DOHH2 (cell line): ENCODE measurements around the gene CCDC80.

ENCODE experiments used
- H3F3A ChIP-seq: fragments of 200-600 bp; sonication (generic), shearing (Covaris generic); 2 replicates; pipeline ENCODE4 v1.6.0; 2016; ENCODE audit warnings: antibody characterized with exemption, mild to moderate bottlenecking; ENCODE audit not compliant: control insufficient read depth, insufficient read depth
- H3K27ac ChIP-seq: fragments of 200-600 bp; sonication (generic); 2 replicates; pipeline ENCODE4 v1.5.1; 2014; ENCODE audit warnings: low read depth, mild to moderate bottlenecking, low read length, moderate library complexity
- H3K27me3 ChIP-seq: fragments of 200-600 bp; sonication (generic); 2 replicates; pipeline ENCODE4 v1.6.1; 2014; ENCODE audit warnings: mild to moderate bottlenecking, low read length, mixed read lengths; ENCODE audit not compliant: control insufficient read depth
- H3K36me3 ChIP-seq: fragments of 200-600 bp; sonication (generic); 2 replicates; pipeline ENCODE4 v1.6.1; 2014; ENCODE audit warnings: mild to moderate bottlenecking, low read length, moderate library complexity, mixed read lengths; ENCODE audit not compliant: control insufficient read depth
- H3K4me1 ChIP-seq: fragments of 200-600 bp; sonication (generic); 2 replicates; pipeline ENCODE4 v1.6.1; 2014; ENCODE audit warnings: mild to moderate bottlenecking, low read length, mixed read lengths; ENCODE audit not compliant: control insufficient read depth
- H3K4me2 ChIP-seq: fragments of 200-600 bp; sonication (generic); 2 replicates; pipeline ENCODE4 v1.6.0; 2014; ENCODE audit warnings: mild to moderate bottlenecking, low read length, moderate library complexity
- H3K4me3 ChIP-seq: fragments of 200-600 bp; sonication (generic); 2 replicates; pipeline ENCODE4 v1.5.1; 2014; ENCODE audit warnings: mild to moderate bottlenecking, low read length, mixed read lengths
- H3K79me2 ChIP-seq: fragments of 200-600 bp; sonication (generic); 2 replicates; pipeline ENCODE4 v1.6.1; 2014; ENCODE audit warnings: mild to moderate bottlenecking, low read length, mixed read lengths; ENCODE audit not compliant: control insufficient read depth
- H3K9me2 ChIP-seq: fragments of 200-600 bp; sonication (generic); replicated peaks from 2 replicates; pipeline ENCODE4 v1.6.1; 2014; ENCODE audit warnings: mild to moderate bottlenecking, low read length, mixed read lengths; ENCODE audit not compliant: control insufficient read depth
- H3K9me3 ChIP-seq: fragments of 200-600 bp; sonication (generic); 2 replicates; pipeline ENCODE4 v1.6.1; 2014; ENCODE audit warnings: antibody characterized with exemption, low read length, mixed read lengths; ENCODE audit not compliant: control insufficient read depth, insufficient read depth
- H4K20me1 ChIP-seq: fragments of 200-600 bp; sonication (generic); 2 replicates; pipeline ENCODE4 v1.6.0; 2014; ENCODE audit warnings: low read depth, mild to moderate bottlenecking, antibody characterized with exemption, low read length, moderate library complexity; ENCODE audit not compliant: control insufficient read depth, insufficient read depth
- CTCF ChIP-seq: fragments of 200-600 bp; sonication (generic); IDR thresholded peaks from one replicate; pipeline ENCODE4 v1.5.1; 2014; ENCODE audit warnings: antibody characterized with exemption, mild to moderate bottlenecking, low read depth, low read length; ENCODE audit not compliant: poor library complexity, severe bottlenecking
- EZH2phosphoT487 ChIP-seq: fragments of 200-600 bp; sonication (generic); IDR thresholded peaks from 2 replicates; pipeline ENCODE4 v1.6.1; 2017; ENCODE audit warnings: borderline replicate concordance, mild to moderate bottlenecking, antibody characterized with exemption, low read length, moderate library complexity, mixed read lengths

CCDC80 gene

GRCh38 chr3:112653209-112653871 lies 12.4 kb upstream of the CCDC80 start:
- Histone ChIP-seq H3K4me2 (no peak overlapping the region), H3K27ac (no peak overlapping the region), H3K36me3 (no peaks in the 10 kb centered on the region), H3K79me2 (no peaks in the 10 kb centered on the region), H3K27me3 (no peaks in the 10 kb centered on the region), H3K9me2 (no peaks in the 10 kb centered on the region), H4K20me1 (no peaks in the 10 kb centered on the region), H3K4me3 (no peak overlapping the region), H3F3A (no peaks in the 10 kb centered on the region), H3K9me3 (no peaks in the 10 kb centered on the region), H3K4me1 (no peaks in the 10 kb centered on the region)
- TF ChIP-seq EZH2phosphoT487 (no peak), CTCF (no peak)

GRCh38 chr3:112651516-112651915 lies 10.6 kb upstream of the CCDC80 start:
- Histone ChIP-seq H3K9me3 (no peaks in the 10 kb centered on the region), H3K4me3 (no peak overlapping the region), H3K9me2 (no peaks in the 10 kb centered on the region), H3K79me2 (no peaks in the 10 kb centered on the region), H4K20me1 (no peaks in the 10 kb centered on the region), H3F3A (no peaks in the 10 kb centered on the region), H3K27me3 (no peaks in the 10 kb centered on the region), H3K4me2 (no peak overlapping the region), H3K4me1 (no peaks in the 10 kb centered on the region), H3K36me3 (no peaks in the 10 kb centered on the region), H3K27ac (no peak overlapping the region)
- TF ChIP-seq EZH2phosphoT487 (no peak), CTCF (no peak)

- Histone ChIP-seq H3K27ac (no peak overlapping the region), H3K4me2 (no peak overlapping the region), H3F3A (no peaks in the 10 kb centered on the region), H3K9me3 (no peaks in the 10 kb centered on the region), H3K4me1 (no peaks in the 10 kb centered on the region), H4K20me1 (no peaks in the 10 kb centered on the region), H3K79me2 (no peaks in the 10 kb centered on the region), H3K27me3 (no peaks in the 10 kb centered on the region), H3K4me3 (no peak overlapping the region), H3K9me2 (no peaks in the 10 kb centered on the region), H3K36me3 (no peaks in the 10 kb centered on the region)
- no peak for TF ChIP-seq EZH2phosphoT487
- TF ChIP-seq CTCF, result no peak
These were observed 10.1 kb upstream of the CCDC80 start for GRCh38 chr3:112651071-112651470.
